HL-60/S4 treated with retinoic acid at 250 ng/mL for 4 days and 3 days (cell line): ENCODE measurements around the gene AGBL1.
"Not testable (repeated sequence)": the region's sequence is repeated elsewhere in the genome, so short reads cannot be mapped to it uniquely, and the experiment has no call there.

Experiments used
- in situ Hi-C: fragments of 300-500 bp; cut with MboI; formaldehyde crosslinking; loops from 2 replicates; pipeline ENCODE4 v1.7.0; 2022; ENCODE audit warnings: low sequenced_read_pairs

AGBL1 gene

GRCh38 chr15:86384186-86384585 is 304.5 kb downstream of the AGBL1 start:
- in situ Hi-C loops: no loop called here

DNA sequence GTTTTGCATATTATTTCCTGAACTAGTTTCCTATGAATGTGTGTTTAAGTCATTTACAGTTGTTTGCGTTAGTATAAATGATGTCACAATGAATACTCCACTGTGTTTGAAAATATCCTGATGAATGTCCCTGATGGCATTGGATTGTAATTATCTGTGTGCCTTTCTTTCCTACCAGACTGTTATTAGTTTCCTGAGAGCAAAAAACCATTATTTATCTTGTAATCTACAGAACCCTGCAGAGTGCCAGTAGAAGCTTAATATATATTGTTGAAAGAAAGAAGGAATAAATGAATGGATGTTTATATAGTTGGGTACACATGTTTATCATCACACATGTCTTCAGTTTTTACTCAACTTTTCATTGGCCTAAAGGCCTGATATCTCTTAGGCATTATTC is 312.6 kb downstream of the AGBL1 start:
- in situ Hi-C loops: no loop called here

- in situ Hi-C loops: no loop called here
Measured at GRCh38 chr15:86392874-86393273, 313.2 kb downstream of the AGBL1 start.

GRCh38 chr15:86394866-86395265 is 315.2 kb downstream of the AGBL1 start:
- in situ Hi-C loops: no loop called here

GRCh38 chr15:86399041-86399954 is 319.6 kb downstream of the AGBL1 start:
- in situ Hi-C loops: no loop called here

- in situ Hi-C loops: no loop called here
Measured at GRCh38 chr15:86403221-86403620, 323.6 kb downstream of the AGBL1 start.

DNA sequence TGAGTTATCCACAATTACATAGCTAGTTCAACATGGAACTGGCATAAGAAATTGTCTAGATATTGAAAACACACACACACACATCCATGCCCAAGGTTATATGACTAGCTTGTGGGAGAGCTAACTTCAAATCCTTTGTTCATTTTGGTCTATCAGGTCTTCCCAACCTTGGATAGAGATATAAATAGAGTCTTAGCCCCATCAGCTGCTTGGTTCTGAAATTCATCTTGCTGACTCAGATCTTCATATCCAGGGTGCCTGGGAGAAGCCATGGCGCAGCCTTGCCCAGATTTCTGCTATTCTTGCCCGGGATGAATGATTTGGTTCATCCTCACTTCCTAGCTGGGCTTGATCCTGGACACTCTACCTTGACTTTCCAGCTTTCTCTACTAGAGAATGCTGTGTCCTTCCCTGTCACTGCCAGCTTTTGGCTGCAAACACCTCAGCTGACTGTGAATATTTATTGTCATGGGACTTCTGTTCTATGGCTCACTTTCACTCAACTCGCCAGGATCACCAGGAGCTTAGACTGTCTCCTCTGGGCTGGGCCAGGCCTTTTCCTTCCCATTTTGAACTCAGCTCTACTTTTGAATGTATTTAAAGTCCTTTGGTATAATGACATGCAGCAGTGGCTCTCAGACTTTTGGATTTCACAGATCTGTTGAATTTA is 324.4 kb downstream of the AGBL1 start:
- in situ Hi-C loops: no loop called here

DNA sequence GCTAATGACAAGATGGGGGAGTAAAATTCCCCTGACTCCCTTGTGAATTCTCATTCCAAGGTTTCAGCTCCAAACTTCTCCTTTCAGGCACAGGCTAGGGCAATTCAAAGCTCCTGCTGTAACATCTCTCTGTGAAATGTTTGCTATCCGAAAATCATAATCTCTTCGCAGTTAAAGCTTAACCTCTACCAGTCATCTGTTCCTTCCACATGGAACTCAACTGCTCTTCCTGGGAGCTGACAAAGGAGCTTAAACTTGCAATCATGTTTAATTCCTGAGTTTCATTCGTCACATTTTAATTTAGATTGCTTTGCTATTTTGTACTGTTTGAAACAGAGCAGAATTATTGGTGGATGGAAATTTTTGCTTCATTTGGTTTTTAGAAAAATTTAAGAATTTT is 328.6 kb downstream of the AGBL1 start:
- in situ Hi-C loops: no loop called here

- in situ Hi-C loops: no loop called here
Measured at GRCh38 chr15:86411916-86412315, 332.2 kb downstream of the AGBL1 start.

- in situ Hi-C loops: no loop called here
Measured at GRCh38 chr15:86413191-86413590, 333.5 kb downstream of the AGBL1 start.

DNA sequence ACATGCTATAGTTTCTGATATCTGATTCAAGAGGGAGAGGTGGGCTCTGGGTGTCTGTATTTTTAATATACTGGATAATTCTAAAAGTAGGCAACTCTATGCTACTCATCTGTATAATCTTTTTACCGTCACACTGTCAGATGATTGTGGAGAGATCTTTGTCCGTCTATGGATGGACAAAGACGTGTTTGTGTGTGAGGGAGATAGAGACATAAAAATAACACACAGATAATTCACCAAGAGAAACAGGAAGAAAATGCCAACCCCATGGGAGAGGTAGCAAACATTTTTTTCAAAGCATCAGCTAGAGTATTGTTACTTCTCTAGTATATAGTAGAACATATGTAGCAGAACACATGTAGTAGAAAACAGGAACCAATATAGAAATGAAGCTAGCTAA is 346.1 kb downstream of the AGBL1 start:
- in situ Hi-C loops: no loop called here

DNA sequence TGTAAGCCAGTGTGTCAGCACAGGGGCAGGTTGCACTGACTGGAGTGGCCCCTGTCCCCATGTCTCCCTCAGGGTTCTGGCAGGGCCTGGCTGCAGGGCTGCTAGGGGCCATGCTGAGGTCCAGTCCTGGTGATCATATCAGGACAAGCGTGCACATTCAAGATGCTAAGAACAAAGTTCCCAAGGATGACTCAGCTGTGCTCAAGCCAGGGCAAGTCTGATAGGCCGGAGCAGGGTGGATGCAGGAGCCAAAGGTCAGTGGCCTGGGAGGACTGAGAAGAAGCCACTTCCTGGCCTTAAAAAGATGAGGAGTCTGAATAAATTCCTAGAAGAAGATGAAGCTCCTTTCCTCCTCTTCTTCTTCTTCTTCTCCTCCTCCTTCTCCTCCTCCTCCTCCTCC is 353.2 kb downstream of the AGBL1 start:
- in situ Hi-C loops: no loop called here

DNA sequence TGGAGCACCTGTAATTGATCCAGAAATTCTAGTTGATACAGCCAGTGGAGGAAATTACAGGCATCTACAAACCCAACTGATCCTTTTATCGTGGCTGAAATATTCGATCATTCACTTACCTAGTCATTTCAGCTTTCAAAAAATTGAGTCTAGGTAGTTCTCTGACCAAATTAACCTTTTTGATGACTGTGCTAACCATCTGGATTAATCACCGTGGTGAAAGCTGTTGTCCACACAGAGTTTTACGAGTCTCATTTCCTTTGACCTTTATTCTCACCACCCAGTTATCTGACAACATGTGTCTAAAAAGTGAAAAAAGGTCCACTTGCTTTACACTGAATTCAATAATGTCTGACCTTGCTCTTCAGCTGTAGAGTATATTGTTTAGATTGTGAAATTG is 354.3 kb downstream of the AGBL1 start:
- in situ Hi-C loops: no loop called here

GRCh38 chr15:86439614-86440013 is 359.9 kb downstream of the AGBL1 start:
- in situ Hi-C loops: no loop called here

- in situ Hi-C loops: no loop called here
Measured at GRCh38 chr15:86444527-86444926, 364.9 kb downstream of the AGBL1 start.

DNA sequence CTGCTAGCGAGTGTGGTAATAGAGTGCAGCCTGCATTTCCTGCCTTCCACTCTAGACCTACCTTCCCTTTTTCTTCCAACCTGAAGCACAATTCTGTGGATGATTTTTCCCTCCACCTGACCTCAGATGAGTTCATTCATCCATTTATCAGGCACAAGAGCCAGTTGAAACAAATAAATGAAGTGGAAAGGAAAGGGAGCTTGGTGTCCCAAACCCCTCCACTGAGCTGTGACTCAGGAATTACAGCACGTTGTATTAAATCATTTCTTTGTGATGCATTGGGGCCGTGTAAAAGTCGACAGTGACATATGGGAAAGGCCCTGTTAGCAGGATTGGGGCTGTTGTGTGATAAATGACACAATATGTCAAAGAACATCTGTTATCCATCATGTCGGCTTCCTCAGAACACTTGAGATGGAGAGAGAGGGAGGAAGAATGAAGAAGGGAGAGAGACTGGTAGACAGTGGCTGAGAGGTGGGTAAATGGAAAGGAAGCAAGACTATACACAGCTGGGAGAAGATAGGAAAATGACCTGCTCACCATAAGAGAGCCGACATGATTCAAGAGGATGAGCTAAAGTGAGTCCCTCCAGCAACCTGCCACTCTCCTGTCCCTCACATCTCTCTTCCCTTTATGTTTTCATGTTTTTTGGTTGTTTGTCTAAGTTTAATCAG is 366.0 kb downstream of the AGBL1 start:
- in situ Hi-C loops: no loop called here

- in situ Hi-C loops: no loop called here
Measured at GRCh38 chr15:86446253-86446640, 366.6 kb downstream of the AGBL1 start.

GRCh38 chr15:86465470-86466039 is 385.9 kb downstream of the AGBL1 start:
- in situ Hi-C loops: not testable (repeated sequence)

- in situ Hi-C loops: no loop called here
Measured at GRCh38 chr15:86481720-86482119, 402.0 kb downstream of the AGBL1 start.

DNA sequence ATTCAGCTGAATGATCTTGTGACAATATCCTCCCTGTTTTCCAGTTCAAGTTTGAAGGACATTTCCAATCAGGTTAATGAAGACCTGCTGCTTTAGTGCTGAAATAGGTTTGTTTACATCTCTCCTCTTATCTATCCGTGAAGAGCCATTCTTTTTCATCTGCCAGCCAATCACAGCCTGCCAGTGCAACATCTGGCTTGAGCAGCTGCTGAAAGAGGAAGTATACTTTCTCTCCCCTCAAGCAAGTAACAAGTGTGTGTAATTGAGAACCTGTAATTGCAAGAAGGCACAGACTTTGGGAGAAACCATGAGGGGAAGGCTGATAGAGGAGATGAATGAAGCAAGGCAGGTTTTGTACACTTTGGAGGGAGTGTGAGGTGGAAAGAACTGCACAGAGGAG is 404.3 kb downstream of the AGBL1 start:
- in situ Hi-C loops: no loop called here

DNA sequence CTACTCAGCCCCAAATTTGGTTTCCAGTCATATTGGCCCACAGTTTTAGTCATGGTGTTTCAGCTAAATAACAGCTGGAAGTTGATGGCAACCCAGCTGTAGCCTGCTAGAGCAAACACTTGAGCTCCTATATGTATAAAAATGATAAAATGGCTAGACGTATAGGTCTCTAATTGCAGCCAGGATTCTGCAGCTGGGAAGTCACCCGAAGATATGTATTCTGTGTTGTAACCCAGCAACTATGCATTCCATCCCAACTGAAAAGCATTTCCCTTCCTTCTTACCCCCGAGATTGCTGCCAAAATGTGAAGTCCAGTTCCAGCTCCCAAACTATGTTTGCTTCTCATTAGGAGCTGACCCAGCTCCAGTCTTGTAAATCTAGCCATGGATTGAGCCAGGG is 408.4 kb downstream of the AGBL1 start:
- in situ Hi-C loops: no loop called here
